Uterus (tissue), 4 donors: Measurements from ENCODE around the gene LIPA. TPM values are rescaled to one million over a fixed set of nuclear protein-coding genes. Genes with fewer than 3 reads are reported as not detected.
A peak's percentile ranks its signal among the peaks of the same experiment; 100 is the strongest.

Source experiments
- DNase-seq, 2 donors: peaks; one replicate each; pipeline ENCODE4 v3.0.0-alpha.2; 2019 to 2020
- H3K27ac ChIP-seq, 2 donors: fragments of 200-600 bp; sonication (generic); 1 replicate in 1 of 2; 2 replicates in 1 of 2; pipeline ENCODE4 v1.5.1; 2016 to 2018
- H3K27me3 ChIP-seq, 2 donors: fragments of 200-600 bp; sonication (generic); one replicate each; pipeline ENCODE4 v1.5.1; 2018 to 2019; ENCODE audit warnings: control low read depth in 1 of 2
- H3K36me3 ChIP-seq, 2 donors: fragments of 200-600 bp; sonication (generic); one replicate each; pipeline ENCODE4 v1.5.1; 2019; ENCODE audit warnings: control low read depth in 1 of 2
- H3K4me1 ChIP-seq, 2 donors: fragments of 200-600 bp; sonication (generic); one replicate each; pipeline ENCODE4 v1.5.1; 2018 to 2019; ENCODE audit warnings: control low read depth in 1 of 2
- H3K4me3 ChIP-seq, 2 donors: fragments of 200-600 bp; sonication (generic); 1 replicate in 1 of 2; 2 replicates in 1 of 2; pipeline ENCODE4 v1.5.1; 2018 to 2019; ENCODE audit warnings: mild to moderate bottlenecking in 1 of 2
- H3K9me3 ChIP-seq, 2 donors: fragments of 200-600 bp; sonication (generic); one replicate each; pipeline ENCODE4 v1.5.1; 2019; ENCODE audit warnings: control low read depth in 1 of 2
- CTCF ChIP-seq, 4 experiments: fragments of 200-600 bp in 2 of 4; fragments of 450-650 bp in 2 of 4; sonication (generic) in 2 of 4; IDR thresholded peaks; one replicate each; pipeline ENCODE4 v1.5.1; 2016 to 2019; ENCODE audit warnings: antibody characterized with exemption in 4 of 4, mild to moderate bottlenecking in 2 of 4, moderate library complexity in 1 of 4
- POLR2A ChIP-seq, 2 donors: fragments of 450-650 bp; IDR thresholded peaks; one replicate each; pipeline ENCODE4 v1.6.1; 2016; ENCODE audit warnings: antibody characterized with exemption in 2 of 2, mild to moderate bottlenecking in 1 of 2, moderate library complexity in 1 of 2
- intact Hi-C: fragments of 100-400 bp; cut with DNase I; formaldehyde crosslinking; loops from one replicate; pipeline ENCODE4 v1.15.1; 2023; ENCODE audit warnings: low total_unique reads
- total RNA-seq, 4 donors: library from RNA; depleted of rRNA in 3 of 4; stranded (reverse); fragments of >200 nt in 3 of 4; gene quantifications; one replicate each; pipeline versions ENCODE4 v1.1.0 to v1.2.4, GENCODE V29; 2014 to 2023
- donor health status: DM: yes; HTN: yes; CAD: no.

The LIPA gene
- total RNA-seq, 4 donors from 2014 or later = 40.0 to 63.1 (median 46.9) TPM

DNA sequence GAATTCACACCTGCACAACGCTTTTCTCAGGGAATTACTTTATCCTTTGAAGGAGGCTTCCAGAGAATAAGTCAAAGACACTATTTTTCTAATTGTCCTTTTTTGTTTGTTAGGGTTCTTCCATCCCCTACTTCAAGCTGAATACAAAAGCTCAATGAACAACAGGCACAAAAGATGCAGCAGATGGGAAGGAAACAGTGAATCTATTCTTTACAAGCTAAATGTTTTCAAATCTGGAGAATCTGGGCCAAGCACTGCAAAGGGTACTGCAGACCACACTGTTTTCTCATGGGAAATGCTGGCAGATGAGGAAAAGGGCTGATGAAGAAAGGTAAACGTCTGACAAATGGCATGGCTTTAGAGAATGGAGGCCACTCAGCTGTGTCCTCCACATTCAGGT, 18.5 kb downstream of the LIPA start:
- intact Hi-C loops = no loop called here
- Histone ChIP-seq H3K4me3 (no peak overlapping the region), H3K4me1 (no peaks in the 10 kb centered on the region), H3K36me3 (no peaks in the 10 kb centered on the region), H3K27ac (no peak overlapping the region), H3K9me3 (no peaks in the 10 kb centered on the region), H3K27me3 (no peaks in the 10 kb centered on the region)
- TF ChIP-seq POLR2A (IDR thresholded peaks at IDR 0.05) (no peak), CTCF (IDR thresholded peaks at IDR 0.05) (no peak)
- no peak for DNase-seq

DNA sequence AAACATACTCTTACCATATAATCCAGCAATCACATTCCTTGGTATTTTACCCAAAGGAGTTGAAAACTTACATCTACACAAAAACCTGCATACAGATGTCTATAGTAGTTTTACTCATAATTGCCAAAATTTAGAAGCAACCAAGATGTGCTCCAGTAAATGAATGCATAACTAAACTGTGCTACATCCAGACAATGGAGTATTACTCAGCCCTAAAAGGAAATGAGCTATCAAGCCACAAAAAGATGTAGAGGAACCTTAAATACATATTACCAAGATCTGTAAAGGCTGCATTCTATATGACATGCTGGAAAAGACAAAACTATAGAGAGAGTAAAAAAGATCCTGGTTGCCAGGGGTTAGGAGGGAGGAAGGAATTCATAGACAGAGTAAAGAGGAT, 22.6 kb downstream of the LIPA start:
- Histone ChIP-seq H3K4me3 (no peak overlapping the region), H3K9me3 (no peaks in the 10 kb centered on the region), H3K4me1 (no peaks in the 10 kb centered on the region), H3K36me3 (no peaks in the 10 kb centered on the region), H3K27me3 (no peaks in the 10 kb centered on the region), H3K27ac (no peak overlapping the region)
- intact Hi-C loops = no loop called here
- DNase-seq = no peak
- no peak for TF ChIP-seq POLR2A (IDR thresholded peaks at IDR 0.05)
- TF ChIP-seq CTCF (IDR thresholded peaks at IDR 0.05) = no peak

DNA sequence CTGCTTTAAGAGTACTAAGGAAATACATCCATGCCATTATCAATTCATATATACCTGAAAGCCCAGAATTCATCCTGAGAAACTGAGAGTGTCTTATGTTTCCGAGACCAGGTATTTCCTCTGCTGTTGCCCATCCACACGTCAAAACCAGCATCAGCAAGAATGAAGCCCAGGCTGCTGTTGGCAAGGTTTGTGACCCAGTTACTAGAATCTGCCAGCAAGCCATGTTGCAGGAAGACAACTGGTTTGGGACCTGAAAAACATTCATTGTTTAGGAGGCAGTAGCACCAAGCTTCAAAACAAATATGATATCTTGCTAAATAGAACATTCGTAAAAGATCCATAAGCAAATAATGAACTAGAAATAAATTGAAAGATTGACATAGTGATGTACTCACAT, 23.4 kb downstream of the LIPA start:
- TF ChIP-seq CTCF (IDR thresholded peaks at IDR 0.05) (no peak), POLR2A (IDR thresholded peaks at IDR 0.05) (no peak)
- Histone ChIP-seq H3K4me1 (no peaks in the 10 kb centered on the region), H3K36me3 (no peaks in the 10 kb centered on the region), H3K9me3 (no peaks in the 10 kb centered on the region), H3K27ac (no peak overlapping the region), H3K27me3 (no peaks in the 10 kb centered on the region), H3K4me3 (no peak overlapping the region)
- no peak for DNase-seq
- intact Hi-C loops = no loop called here

DNA sequence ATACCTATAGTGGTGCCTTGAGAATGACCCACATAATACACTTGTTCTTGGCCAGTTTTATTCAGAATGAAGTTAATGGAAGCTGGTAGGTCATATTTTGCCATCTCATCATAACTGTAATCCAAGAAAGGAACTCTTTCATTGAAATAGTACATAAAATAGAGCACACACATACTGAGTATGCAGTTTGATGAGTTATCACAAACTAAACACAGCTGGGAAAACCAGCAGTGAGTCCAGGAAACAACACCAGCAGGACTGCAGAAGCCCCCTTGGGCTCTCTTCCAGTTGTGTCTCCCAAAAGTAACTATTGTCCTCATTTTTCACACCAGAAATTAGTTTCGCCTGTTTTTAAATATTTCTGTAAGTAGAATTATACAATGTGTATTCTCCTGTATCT, 24.7 kb downstream of the LIPA start:
- TF ChIP-seq CTCF (IDR thresholded peaks at IDR 0.05) (no peak), POLR2A (IDR thresholded peaks at IDR 0.05) (no peak)
- no peak for DNase-seq
- H3K4me3 ChIP-seq = no peak overlapping the region
- H3K27me3 ChIP-seq = no peaks in the 10 kb centered on the region
- no peak overlapping the region for H3K27ac ChIP-seq
- intact Hi-C loops = no loop called here
- no peaks in the 10 kb centered on the region for H3K4me1 ChIP-seq
- no peaks in the 10 kb centered on the region for H3K36me3 ChIP-seq
- no peaks in the 10 kb centered on the region for H3K9me3 ChIP-seq

DNA sequence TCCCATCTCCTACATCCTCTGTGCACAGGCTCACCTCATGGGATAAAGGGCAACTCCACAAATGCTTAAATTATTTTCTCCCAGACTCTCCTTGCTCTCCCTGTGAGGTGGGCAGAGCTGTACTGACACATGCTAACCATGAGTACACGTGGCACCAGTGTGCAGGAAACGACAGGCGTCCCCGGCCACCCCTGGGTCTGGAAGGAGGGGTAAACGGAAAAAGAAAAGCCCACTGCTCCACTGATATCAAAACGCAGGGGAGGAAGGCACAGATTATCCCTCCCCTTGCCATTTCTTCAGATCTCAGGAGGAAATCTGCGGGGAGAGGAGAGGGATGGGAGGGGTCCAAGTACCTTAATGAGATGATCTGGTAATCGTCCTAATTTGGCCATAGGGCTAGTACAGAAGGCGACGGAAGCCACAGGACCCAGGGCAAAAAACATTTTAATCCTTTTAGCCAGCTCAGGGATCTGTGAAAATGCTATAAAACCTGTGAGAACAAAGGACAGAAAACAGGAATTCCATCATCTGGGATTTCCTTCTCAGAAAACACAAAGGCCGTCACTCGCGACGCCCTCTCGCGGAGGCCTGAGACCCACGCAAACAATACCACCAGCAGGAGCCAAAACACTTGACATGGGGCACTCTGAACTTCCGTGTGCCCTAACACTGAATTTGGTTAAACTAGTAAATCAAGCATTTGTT, 26.7 kb downstream of the LIPA start:
- Histone ChIP-seq H3K36me3 (no peaks in the 10 kb centered on the region), H3K9me3 (no peaks in the 10 kb centered on the region), H3K27ac (peak overlapping the region; percentile 62 to 86), H3K4me3 (peak overlapping the region in 1 of 2 donors; percentile 10), H3K27me3 (no peaks in the 10 kb centered on the region), H3K4me1 (no peaks in the 10 kb centered on the region)
- TF ChIP-seq CTCF (IDR thresholded peaks at IDR 0.05) (peak; percentile 18 to 45 (median 32)), POLR2A (IDR thresholded peaks at IDR 0.05) (no peak)
- peak in 1 of 2 donors; percentile 30 for DNase-seq
- intact Hi-C loops = no loop called here
